GM12801 (cell line): ENCODE data around the gene UAP1L1.

ENCODE experiments used
- TF ChIP-seq, protein P1 (sequence below): IDR thresholded peaks from one replicate; pipeline ENCODE4 v1.5.1; 2011; ENCODE audit warnings: control low read depth; ENCODE audit not compliant: insufficient read length; ENCODE audit errors: extremely low read depth

The UAP1L1 gene

DNA sequence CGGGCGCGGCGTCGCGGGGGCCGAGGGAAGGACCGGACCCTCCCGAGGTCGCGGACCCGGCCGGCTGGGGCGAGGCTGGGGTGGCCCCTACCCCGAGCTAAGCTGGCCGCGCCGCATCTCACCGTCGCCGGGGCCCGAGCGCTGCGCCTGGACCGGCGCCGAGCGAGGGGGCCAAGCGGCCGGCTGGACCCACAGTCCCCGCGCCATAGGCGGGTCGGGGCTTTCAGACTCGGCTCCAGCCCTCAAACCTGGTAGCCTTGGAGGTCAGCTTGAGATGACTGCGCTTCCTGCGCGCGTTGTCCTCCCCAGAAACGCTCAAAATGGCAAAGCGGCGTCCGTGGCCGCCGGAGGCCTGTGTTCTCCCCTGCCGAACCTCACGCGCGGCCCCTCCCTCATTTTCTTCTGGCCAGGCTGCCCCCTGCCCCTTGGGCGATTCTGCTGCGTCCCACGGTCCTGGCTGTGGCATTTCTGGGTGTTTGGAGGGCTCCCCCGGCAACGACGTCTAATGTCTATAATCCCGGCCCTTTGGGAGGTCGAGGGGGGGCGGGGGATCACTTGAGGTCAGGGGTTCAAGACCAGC, 52.9 kb downstream of the UAP1L1 start:
- TF ChIP-seq, protein P1, sequence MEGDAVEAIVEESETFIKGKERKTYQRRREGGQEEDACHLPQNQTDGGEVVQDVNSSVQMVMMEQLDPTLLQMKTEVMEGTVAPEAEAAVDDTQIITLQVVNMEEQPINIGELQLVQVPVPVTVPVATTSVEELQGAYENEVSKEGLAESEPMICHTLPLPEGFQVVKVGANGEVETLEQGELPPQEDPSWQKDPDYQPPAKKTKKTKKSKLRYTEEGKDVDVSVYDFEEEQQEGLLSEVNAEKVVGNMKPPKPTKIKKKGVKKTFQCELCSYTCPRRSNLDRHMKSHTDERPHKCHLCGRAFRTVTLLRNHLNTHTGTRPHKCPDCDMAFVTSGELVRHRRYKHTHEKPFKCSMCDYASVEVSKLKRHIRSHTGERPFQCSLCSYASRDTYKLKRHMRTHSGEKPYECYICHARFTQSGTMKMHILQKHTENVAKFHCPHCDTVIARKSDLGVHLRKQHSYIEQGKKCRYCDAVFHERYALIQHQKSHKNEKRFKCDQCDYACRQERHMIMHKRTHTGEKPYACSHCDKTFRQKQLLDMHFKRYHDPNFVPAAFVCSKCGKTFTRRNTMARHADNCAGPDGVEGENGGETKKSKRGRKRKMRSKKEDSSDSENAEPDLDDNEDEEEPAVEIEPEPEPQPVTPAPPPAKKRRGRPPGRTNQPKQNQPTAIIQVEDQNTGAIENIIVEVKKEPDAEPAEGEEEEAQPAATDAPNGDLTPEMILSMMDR, result no peak
